Hepatic stellate cell (primary cell): ENCODE results near the gene ZNF138.
"Not testable (repeated sequence)": the region's sequence is repeated elsewhere in the genome, so short reads cannot be mapped to it uniquely, and the experiment has no call there.

Source experiments
- DNase-seq: peaks from one replicate; pipeline ENCODE4 v3.0.0; 2011; ENCODE audit warnings: low spot score

Gene ZNF138

GRCh38 chr7:64838691-64839090 lies 44.5 kb downstream of the ZNF138 start:
- DNase-seq = no peak

GRCh38 chr7:64839910-64840309 lies 45.7 kb downstream of the ZNF138 start:
- DNase-seq = no peak

DNA sequence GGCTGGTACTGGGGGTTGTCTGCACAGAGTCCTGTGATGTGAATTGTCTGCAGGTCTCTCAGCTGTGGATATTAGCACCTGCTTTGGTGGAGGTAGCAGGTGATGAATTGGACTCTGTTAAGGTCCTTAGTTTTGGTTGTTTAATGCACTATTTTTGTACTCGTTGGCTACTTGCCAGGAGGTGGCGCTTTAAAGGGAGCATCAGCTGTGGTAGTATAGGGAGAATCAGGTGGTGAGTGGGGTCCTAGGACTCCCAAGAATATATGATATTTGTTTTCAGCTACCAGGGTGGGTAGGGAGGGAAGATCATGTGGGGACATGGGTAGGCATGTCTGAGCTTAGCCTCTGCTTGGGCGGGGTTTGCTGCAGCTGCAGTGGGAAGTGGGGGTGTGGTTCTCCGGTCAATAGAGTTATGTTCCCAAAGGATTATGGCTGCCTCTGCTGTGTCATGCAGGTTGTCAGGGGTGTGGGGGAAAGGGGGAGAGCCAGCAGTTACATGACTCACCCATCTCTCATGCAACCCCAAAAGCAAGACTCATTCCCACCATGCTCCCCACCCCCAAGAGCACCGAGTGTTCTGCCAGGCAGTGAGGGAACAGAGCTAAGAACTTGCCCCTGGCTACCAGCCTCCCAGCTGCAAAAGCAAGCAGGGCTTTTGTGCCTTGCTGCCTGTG lies 55.2 kb downstream of the ZNF138 start:
- no peak for DNase-seq

- DNase-seq = no peak
Observed at GRCh38 chr7:64849924-64850499, 55.8 kb downstream of the ZNF138 start.

- no peak for DNase-seq
Observed at GRCh38 chr7:64853679-64854078, 59.5 kb downstream of the ZNF138 start.

DNA sequence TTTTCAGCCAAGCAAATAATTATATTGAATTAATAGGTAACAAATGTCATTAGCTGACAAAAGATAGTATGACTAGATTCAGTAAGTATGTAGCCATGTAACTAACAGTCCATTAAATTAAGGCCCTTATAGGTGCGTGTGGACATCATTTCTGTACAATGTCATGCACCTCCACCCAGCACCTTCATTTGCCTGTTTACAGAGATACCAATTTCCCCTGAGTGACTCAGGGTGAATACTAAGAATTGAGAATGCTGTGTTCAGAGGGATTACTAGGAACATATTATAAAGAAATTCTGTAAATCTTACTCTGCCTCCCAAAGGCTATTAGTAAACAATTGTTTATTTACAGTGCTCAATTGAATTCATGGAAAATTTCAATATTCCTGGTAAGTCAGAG lies 60.7 kb downstream of the ZNF138 start:
- no peak for DNase-seq

DNA sequence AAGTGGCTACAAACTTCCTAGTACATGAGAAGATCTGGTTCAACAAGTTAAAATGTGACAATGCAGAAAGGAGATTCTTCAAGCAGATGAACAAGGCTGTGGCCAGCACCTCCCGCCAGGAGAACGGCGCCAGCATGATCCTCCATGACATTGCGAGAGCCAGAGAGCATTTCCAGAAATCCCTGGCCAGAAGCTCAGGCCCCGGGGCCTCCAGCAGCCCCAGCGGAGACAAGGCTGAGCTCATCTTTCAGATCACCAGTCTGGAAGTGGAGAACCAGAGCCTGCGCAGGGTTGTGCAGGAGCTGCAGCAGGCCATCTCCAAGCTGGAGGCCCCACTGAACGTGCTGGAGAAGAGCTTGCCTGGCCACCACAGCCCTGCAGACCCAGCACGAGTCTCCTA lies 68.8 kb downstream of the ZNF138 start:
- no peak for DNase-seq

- not testable (repeated sequence) for DNase-seq
Observed at GRCh38 chr7:64863530-64863929, 69.3 kb downstream of the ZNF138 start.

- DNase-seq = no peak
Observed at GRCh38 chr7:64863969-64864368, 69.7 kb downstream of the ZNF138 start.

DNA sequence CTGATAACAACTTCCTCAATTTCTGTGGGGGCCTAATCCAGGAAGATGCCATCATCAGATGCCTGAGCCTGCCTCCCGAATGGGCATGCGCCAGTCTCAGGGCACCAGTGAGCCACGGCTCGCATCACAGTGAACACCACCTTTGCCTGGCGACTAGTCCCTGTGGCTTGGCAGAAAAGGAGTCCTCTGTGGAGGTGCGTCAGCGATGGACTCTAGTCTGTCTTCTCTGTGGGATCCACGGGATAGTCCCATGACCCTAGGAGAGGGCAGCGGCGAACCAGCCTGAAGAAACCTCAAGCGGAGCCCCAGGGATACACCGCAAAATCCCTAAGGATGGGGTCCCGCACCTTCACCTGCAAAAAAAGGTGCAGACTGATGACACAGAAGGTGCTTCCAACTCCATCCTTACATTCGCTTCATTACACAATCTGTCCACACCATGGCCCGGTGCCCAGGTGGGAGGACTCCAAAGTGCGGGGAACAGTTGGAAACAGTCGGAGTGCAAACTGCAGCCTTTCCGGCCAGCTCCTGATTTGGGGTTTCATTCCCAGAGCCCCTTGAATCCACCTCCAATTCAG lies 73.7 kb downstream of the ZNF138 start:
- no peak for DNase-seq

- no peak for DNase-seq
Observed at GRCh38 chr7:64868499-64868898, 74.3 kb downstream of the ZNF138 start.

DNA sequence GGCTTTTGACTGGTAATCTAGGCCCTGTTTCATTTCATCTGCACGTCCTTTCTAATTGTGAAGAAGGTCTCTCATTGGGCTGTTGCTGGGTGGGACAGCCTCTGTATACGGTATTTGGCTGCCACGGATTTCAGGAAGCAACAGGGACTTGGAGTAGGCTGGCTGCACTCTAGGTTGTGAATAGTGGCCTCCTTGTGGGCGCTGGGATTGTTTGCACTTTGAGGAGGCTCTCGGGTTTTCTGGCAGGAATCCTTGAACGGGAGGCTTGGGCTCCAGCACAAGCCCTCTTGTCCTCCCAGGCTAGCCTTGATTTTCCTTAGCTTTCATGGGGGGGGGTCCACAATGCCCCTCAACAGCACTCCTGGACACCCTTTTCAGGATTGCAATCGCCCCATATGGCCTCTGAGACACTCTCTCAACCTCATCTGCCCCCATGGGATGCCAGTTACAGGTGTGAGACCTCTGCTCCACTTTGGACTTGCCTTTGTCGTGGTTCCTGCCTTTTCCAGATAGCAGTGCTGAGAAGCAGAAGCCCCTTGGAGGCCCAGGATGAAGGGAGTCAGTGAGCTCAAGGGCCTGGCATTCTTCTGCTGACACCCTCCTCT lies 75.0 kb downstream of the ZNF138 start:
- DNase-seq = no peak

DNA sequence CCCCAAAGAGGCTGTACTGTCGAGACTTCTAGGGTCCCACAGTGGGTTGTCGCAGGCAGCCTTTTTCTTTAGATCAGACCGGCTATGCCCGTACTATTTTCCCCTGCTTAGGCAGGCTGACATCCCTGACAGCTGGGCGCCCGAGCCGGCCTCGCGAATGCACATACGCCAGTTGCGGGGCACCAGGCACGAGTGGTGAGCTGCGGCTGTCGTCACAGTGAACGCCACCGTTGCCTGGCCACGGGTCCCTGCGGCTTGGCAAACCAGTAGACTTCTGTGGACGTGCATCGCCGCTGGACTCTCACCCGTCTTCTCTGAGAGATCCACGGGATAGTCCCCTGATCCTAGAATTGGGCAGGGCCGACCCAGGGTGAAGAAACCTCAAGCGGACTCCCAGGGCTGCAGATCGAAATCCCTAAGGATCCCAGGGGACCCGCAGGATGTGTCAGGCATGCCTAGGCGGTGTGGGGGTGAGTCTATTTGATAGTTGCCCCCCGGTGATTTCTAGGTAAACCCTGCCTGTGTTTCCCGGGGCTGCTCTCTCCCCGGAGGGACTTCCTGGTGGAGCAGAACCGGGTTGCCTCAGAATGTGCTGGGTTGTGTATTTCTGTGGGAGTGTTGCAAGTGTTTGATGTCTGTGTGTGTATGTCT lies 75.8 kb downstream of the ZNF138 start:
- DNase-seq = no peak

DNA sequence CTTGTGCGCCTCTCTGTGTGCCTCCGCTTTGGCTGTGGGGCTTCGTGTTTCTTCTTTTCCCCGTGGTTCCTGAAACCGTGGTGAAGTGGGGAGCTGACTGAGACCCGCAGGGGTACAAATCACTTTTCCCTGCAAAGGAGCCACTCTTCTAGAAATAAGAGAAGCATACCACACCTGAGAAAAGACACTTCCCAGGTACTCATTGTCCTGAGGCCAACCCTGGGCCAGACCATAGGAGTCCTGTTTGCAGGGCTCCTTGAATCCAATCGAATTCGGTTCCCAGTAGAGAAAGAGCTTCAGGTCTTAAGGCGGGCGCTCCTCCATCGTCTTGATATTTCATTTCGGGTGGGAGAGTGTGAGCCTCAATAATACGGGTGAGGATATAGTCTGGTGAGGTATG lies 76.4 kb downstream of the ZNF138 start:
- no peak for DNase-seq

DNA sequence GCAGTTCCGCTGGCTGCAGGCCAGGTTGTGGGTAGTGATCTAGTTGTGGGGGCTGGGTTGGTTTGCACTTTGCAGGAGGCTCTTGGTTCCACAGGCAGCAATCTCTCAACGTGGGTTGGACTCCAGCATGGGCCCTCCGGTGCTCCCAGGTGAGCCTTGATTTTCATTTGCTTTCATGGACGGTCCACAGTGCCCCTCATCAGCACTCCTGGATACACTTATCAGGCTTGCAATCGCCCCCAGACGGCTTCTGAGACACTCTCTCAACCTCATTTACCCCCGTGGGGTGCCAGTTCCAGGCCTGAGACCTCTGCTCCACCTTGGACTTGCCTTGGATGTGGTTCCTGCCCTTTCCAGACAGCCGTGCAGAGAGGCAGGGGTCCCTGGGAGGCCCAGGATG lies 77.5 kb downstream of the ZNF138 start:
- DNase-seq = no peak

DNA sequence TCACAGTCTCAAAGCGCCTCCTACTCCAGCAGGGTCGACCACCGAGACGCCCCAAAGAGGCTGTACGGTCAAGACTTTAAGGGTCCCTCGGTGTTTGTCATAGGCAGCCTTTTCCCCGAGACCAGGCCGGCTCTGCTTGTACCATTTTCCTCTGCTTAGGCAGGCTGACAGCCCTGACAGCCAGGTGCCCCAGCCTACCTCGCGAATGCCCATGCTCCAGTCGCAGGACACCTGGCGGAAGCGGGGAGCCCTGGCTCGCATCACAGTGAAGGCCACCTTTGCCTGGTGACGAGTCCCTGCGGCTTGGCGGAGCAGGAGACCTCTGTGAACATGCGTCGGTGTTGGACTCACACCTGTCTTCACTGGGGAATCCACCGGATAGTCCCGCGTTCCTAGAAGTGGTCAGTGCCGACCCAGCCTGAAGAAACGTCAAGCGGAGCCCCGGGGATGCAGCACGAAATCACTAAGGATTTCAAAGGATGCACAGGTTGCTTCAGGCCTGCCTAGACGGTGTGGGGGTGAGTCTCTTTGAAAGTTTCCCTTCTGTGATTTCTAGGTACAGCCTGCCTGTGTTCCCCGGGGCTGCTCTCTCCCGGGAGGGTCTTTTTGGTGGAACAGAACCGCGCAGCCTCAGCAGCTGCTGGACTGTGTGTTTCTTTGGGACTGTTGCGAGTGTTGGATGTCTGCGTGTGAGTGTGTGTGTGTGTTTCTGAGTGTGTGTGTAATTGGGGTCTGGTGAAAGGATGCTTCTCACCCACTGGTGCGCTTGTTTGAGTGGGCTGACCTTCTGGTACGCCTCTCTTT lies 78.3 kb downstream of the ZNF138 start:
- no peak for DNase-seq

- no peak for DNase-seq
Observed at GRCh38 chr7:64873155-64873500, 78.9 kb downstream of the ZNF138 start.

- DNase-seq = no peak
Observed at GRCh38 chr7:64873517-64873916, 79.3 kb downstream of the ZNF138 start.

DNA sequence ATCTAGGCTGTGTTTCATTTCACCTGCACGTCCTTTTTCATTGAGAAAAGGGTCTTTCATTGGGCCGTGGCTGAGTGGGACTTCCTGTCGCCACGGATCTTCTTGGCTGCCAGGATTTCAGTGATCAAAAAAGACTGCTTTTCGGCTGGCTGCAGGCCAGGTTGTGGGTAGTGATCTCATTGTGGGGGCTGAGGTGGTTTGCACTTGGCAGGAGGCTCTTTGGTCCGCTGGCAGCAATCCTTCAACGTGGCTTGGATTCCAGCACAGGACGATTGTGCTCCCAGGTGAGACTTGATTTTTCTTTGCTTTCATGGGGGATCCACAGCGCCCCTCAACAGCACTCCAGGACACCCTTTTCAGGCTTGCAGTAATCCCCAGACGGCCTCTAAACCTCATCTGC lies 79.9 kb downstream of the ZNF138 start:
- DNase-seq = no peak

GRCh38 chr7:64874562-64875250 lies 80.5 kb downstream of the ZNF138 start:
- DNase-seq = peak; percentile 1

DNA sequence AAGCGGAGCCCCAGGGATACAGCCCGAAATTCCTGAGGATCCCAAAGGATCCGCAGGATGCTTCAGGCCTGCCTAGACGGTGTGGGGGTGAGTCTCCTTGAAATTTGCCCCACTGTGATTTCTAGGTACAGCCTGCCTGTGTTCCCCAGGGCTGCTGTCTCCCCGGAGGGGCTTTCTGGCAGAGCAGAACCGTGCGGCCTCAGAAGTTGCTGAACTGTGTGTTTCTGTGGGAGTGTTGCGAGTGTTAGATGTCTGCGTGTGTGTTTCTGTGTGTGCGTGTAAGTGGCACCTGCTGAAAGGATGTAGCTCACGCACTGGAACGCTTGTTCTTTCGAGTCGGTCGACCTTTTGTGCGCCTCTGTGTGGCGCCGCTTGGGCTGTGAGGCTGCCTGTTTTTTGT lies 81.0 kb downstream of the ZNF138 start:
- no peak for DNase-seq
